ENCODE measurements around the gene PHPT1. TPM values are rescaled to one million over a fixed set of nuclear protein-coding genes. Genes with fewer than 3 reads are reported as not detected.
"Not testable (repeated sequence)": the region's sequence is repeated elsewhere in the genome, so short reads cannot be mapped to it uniquely, and the experiment has no call there.

The PHPT1 gene
- total and polyA plus RNA-seq, 2 donors (not counting 1 experiment from before 2014, with no cell fraction given) = 99.6 to 190 TPM

- H3K4me1 ChIP-seq (ENCODE audit: control insufficient read depth, extremely low read depth, insufficient read depth, low read length) = peaks cover 4% of the 10 kb centered on the region
- H3K27me3 ChIP-seq (ENCODE audit: control insufficient read depth, insufficient read depth, low read length) = no peaks in the 10 kb centered on the region
- no peak overlapping the region for H3K9ac ChIP-seq (ENCODE audit: insufficient read depth, low read length)
- H2AFZ ChIP-seq (ENCODE audit: low read length) = no peak overlapping the region
- H3K36me3 ChIP-seq (ENCODE audit: control insufficient read depth, insufficient read depth, low read length) = peaks cover 8% of the 10 kb centered on the region
- H3K4me3 ChIP-seq (replicated peaks in 1 of 4; ENCODE audit: control extremely low read depth in 1 of 4, insufficient read depth in 1 of 4, low read depth in 3 of 4, low read length in 4 of 4) = no peak overlapping the region
- H3K4me2 ChIP-seq (ENCODE audit: extremely low read depth, insufficient read depth, low read length) = no peak overlapping the region
- H3K27ac ChIP-seq (ENCODE audit: insufficient read depth, low read length) = no peak overlapping the region
- H3K79me2 ChIP-seq (ENCODE audit: control insufficient read depth, insufficient read depth, low read length) = peaks cover 18% of the 10 kb centered on the region
- DNase-seq (ENCODE audit: low read depth in 2 of 2) = no peak
- TF ChIP-seq EZH2 (IDR thresholded peaks at IDR 0.05; ENCODE audit: low read length, missing control alignments) = no peak
- TF ChIP-seq, protein P1, sequence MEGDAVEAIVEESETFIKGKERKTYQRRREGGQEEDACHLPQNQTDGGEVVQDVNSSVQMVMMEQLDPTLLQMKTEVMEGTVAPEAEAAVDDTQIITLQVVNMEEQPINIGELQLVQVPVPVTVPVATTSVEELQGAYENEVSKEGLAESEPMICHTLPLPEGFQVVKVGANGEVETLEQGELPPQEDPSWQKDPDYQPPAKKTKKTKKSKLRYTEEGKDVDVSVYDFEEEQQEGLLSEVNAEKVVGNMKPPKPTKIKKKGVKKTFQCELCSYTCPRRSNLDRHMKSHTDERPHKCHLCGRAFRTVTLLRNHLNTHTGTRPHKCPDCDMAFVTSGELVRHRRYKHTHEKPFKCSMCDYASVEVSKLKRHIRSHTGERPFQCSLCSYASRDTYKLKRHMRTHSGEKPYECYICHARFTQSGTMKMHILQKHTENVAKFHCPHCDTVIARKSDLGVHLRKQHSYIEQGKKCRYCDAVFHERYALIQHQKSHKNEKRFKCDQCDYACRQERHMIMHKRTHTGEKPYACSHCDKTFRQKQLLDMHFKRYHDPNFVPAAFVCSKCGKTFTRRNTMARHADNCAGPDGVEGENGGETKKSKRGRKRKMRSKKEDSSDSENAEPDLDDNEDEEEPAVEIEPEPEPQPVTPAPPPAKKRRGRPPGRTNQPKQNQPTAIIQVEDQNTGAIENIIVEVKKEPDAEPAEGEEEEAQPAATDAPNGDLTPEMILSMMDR (conservative IDR thresholded peaks at IDR 0.05 in 1 of 2, IDR thresholded peaks at IDR 0.05 in 1 of 2; ENCODE audit: low read depth in 1 of 2, low read length in 2 of 2) = no peak
- no peaks in the 10 kb centered on the region for H4K20me1 ChIP-seq (ENCODE audit: control insufficient read depth, extremely low read depth, insufficient read depth, low read length)
- H3K9me3 ChIP-seq (ENCODE audit: control insufficient read depth, insufficient read depth, low read depth, low read length) = no peaks in the 10 kb centered on the region
These were observed 18.3 kb downstream of the PHPT1 start for GRCh38 chr9:136867480-136867879.

GRCh38 chr9:136867917-136868316 is 18.7 kb downstream of the PHPT1 start:
- TF ChIP-seq, protein P1 (conservative IDR thresholded peaks at IDR 0.05 in 1 of 2, IDR thresholded peaks at IDR 0.05 in 1 of 2; ENCODE audit: low read depth in 1 of 2, low read length in 2 of 2) = no peak
- TF ChIP-seq EZH2 (IDR thresholded peaks at IDR 0.05; ENCODE audit: low read length, missing control alignments) = no peak
- H3K9me3 ChIP-seq (ENCODE audit: control insufficient read depth, insufficient read depth, low read depth, low read length) = no peaks in the 10 kb centered on the region
- H3K27me3 ChIP-seq (ENCODE audit: control insufficient read depth, insufficient read depth, low read length) = no peaks in the 10 kb centered on the region
- H3K36me3 ChIP-seq (ENCODE audit: control insufficient read depth, insufficient read depth, low read length) = peaks cover 5% of the 10 kb centered on the region
- H3K4me3 ChIP-seq (replicated peaks in 1 of 4; ENCODE audit: control extremely low read depth in 1 of 4, insufficient read depth in 1 of 4, low read depth in 3 of 4, low read length in 4 of 4) = no peak overlapping the region
- H3K4me1 ChIP-seq (ENCODE audit: control insufficient read depth, extremely low read depth, insufficient read depth, low read length) = peaks cover 4% of the 10 kb centered on the region
- H3K4me2 ChIP-seq (ENCODE audit: extremely low read depth, insufficient read depth, low read length) = no peak overlapping the region
- no peaks in the 10 kb centered on the region for H4K20me1 ChIP-seq (ENCODE audit: control insufficient read depth, extremely low read depth, insufficient read depth, low read length)
- no peak for DNase-seq (ENCODE audit: low read depth in 2 of 2)
- no peak overlapping the region for H2AFZ ChIP-seq (ENCODE audit: low read length)
- H3K79me2 ChIP-seq (ENCODE audit: control insufficient read depth, insufficient read depth, low read length) = peaks cover 18% of the 10 kb centered on the region
- H3K9ac ChIP-seq (ENCODE audit: insufficient read depth, low read length) = no peak overlapping the region
- H3K27ac ChIP-seq (ENCODE audit: insufficient read depth, low read length) = no peak overlapping the region

DNA sequence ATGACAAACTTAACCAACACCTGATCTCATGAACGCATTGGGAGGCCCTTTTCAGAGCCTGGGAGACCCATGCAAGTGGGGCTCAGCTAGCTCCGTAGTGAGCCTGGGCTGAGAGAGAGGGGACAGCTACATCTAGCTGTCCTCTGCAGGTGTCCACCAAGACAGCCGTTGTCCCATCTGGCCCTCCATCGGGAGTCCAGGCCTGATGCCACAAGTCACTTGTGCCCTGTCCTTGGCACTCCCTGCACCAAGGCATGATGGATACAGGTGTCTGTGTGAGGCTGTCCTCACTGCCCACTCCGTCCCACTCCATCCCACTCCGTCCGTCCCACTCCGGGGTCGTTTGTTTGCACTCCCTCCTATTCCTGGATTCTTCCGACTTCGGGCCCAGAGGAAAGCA is 19.4 kb downstream of the PHPT1 start:
- H3K79me2 ChIP-seq (ENCODE audit: control insufficient read depth, insufficient read depth, low read length) = peaks cover 17% of the 10 kb centered on the region
- no peaks in the 10 kb centered on the region for H3K36me3 ChIP-seq (ENCODE audit: control insufficient read depth, insufficient read depth, low read length)
- no peaks in the 10 kb centered on the region for H3K27me3 ChIP-seq (ENCODE audit: control insufficient read depth, insufficient read depth, low read length)
- no peak for DNase-seq (ENCODE audit: low read depth in 2 of 2)
- H3K4me1 ChIP-seq (ENCODE audit: control insufficient read depth, extremely low read depth, insufficient read depth, low read length) = peaks cover 4% of the 10 kb centered on the region
- H3K4me2 ChIP-seq (ENCODE audit: extremely low read depth, insufficient read depth, low read length) = no peak overlapping the region
- TF ChIP-seq, protein P1 (conservative IDR thresholded peaks at IDR 0.05 in 1 of 2, IDR thresholded peaks at IDR 0.05 in 1 of 2; ENCODE audit: low read depth in 1 of 2, low read length in 2 of 2) = no peak
- TF ChIP-seq EZH2 (IDR thresholded peaks at IDR 0.05; ENCODE audit: low read length, missing control alignments) = no peak
- H4K20me1 ChIP-seq (ENCODE audit: control insufficient read depth, extremely low read depth, insufficient read depth, low read length) = no peaks in the 10 kb centered on the region
- H2AFZ ChIP-seq (ENCODE audit: low read length) = no peak overlapping the region
- H3K9me3 ChIP-seq (ENCODE audit: control insufficient read depth, insufficient read depth, low read depth, low read length) = no peaks in the 10 kb centered on the region
- no peak overlapping the region for H3K4me3 ChIP-seq (replicated peaks in 1 of 4; ENCODE audit: control extremely low read depth in 1 of 4, insufficient read depth in 1 of 4, low read depth in 3 of 4, low read length in 4 of 4)
- H3K9ac ChIP-seq (ENCODE audit: insufficient read depth, low read length) = no peak overlapping the region
- no peak overlapping the region for H3K27ac ChIP-seq (ENCODE audit: insufficient read depth, low read length)

DNA sequence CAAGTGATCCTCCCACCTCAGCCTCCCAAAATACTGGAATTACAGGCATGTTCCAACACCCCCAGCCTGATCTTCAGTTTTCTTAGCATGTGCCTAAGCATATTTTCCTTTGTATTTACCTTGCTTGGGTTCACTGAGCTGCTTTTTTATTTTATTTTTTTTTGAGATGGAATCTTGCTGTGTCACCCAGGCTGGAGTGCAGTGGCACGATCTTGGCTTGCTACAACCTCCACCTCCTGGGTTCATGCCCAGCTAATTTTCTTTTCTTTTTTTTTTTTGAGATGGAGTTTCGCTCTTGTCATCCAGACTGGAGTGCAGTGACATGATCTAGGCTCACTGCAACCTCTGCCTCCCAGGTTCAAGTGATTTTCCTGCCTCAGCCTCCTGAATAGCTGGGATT is 20.4 kb downstream of the PHPT1 start:
- not testable (repeated sequence) for H3K27me3 ChIP-seq (ENCODE audit: control insufficient read depth, insufficient read depth, low read length); DNase-seq (ENCODE audit: low read depth in 2 of 2)

More for the DNA sequence above, 20.4 kb downstream of the PHPT1 start:
- not testable (repeated sequence) for H3K9ac ChIP-seq (ENCODE audit: insufficient read depth, low read length); H3K4me2 ChIP-seq (ENCODE audit: extremely low read depth, insufficient read depth, low read length); H3K4me1 ChIP-seq (ENCODE audit: control insufficient read depth, extremely low read depth, insufficient read depth, low read length); H3K4me3 ChIP-seq (replicated peaks in 1 of 4; ENCODE audit: control extremely low read depth in 1 of 4, insufficient read depth in 1 of 4, low read depth in 3 of 4, low read length in 4 of 4); H3K27ac ChIP-seq (ENCODE audit: insufficient read depth, low read length); H4K20me1 ChIP-seq (ENCODE audit: control insufficient read depth, extremely low read depth, insufficient read depth, low read length); H3K36me3 ChIP-seq (ENCODE audit: control insufficient read depth, insufficient read depth, low read length); H2AFZ ChIP-seq (ENCODE audit: low read length); H3K9me3 ChIP-seq (ENCODE audit: control insufficient read depth, insufficient read depth, low read depth, low read length)
- peaks cover 13% of the 10 kb centered on the region for H3K79me2 ChIP-seq (ENCODE audit: control insufficient read depth, insufficient read depth, low read length)
